Hepatocyte (in vitro differentiated cells): ENCODE data around the gene HMG20A. TPM values are rescaled to one million over a fixed set of nuclear protein-coding genes. Genes with fewer than 3 reads are reported as not detected.

ENCODE experiments used
- DNase-seq: peaks from one replicate; pipeline ENCODE4 v3.0.0-alpha.2; 2016; ENCODE audit warnings: low spot score
- H2AFZ ChIP-seq: fragments of 200-600 bp; sonication (generic); 2 replicates; pipeline ENCODE4 v1.6.0; 2016; ENCODE audit warnings: antibody characterized with exemption, mild to moderate bottlenecking
- H3K27ac ChIP-seq: fragments of 200-600 bp; sonication (generic); 2 replicates; pipeline ENCODE4 v1.5.1; 2016; ENCODE audit warnings: mild to moderate bottlenecking
- H3K27me3 ChIP-seq: fragments of 200-600 bp; sonication (generic); 2 replicates; pipeline ENCODE4 v1.6.1; 2016
- H3K36me3 ChIP-seq: fragments of 200-600 bp; sonication (generic); replicated peaks from 2 replicates; pipeline ENCODE4 v1.5.1; 2016; ENCODE audit warnings: low read depth; ENCODE audit not compliant: insufficient read depth
- H3K4me1 ChIP-seq: fragments of 200-600 bp; sonication (generic); 2 replicates; pipeline ENCODE4 v1.5.1; 2016; ENCODE audit warnings: mild to moderate bottlenecking, moderate library complexity; ENCODE audit not compliant: insufficient read depth
- H3K4me2 ChIP-seq: fragments of 200-600 bp; sonication (generic); 2 replicates; pipeline ENCODE4 v1.6.0; 2016
- H3K4me3 ChIP-seq: fragments of 200-600 bp; sonication (generic); 2 replicates; pipeline ENCODE4 v1.5.1; 2016; ENCODE audit warnings: mild to moderate bottlenecking
- H3K79me2 ChIP-seq: fragments of 200-600 bp; sonication (generic); 2 replicates; pipeline ENCODE4 v1.6.0; 2017; ENCODE audit warnings: mild to moderate bottlenecking
- H3K9me2 ChIP-seq: fragments of 200-600 bp; sonication (generic); replicated peaks from 2 replicates; pipeline ENCODE4 v1.6.0; 2017; ENCODE audit warnings: mild to moderate bottlenecking; ENCODE audit not compliant: insufficient read depth
- H3K9me3 ChIP-seq: fragments of 200-600 bp; sonication (generic); 2 replicates; pipeline ENCODE4 v1.5.1; 2016; ENCODE audit warnings: low read depth, mild to moderate bottlenecking
- H4K20me1 ChIP-seq: fragments of 200-600 bp; sonication (generic); 2 replicates; pipeline ENCODE4 v1.6.0; 2016; ENCODE audit warnings: mild to moderate bottlenecking; ENCODE audit not compliant: insufficient read depth, poor library complexity, severe bottlenecking
- EZH2 ChIP-seq: fragments of 200-600 bp; sonication (generic); IDR thresholded peaks from 2 replicates; pipeline ENCODE4 v1.6.1; 2016; ENCODE audit warnings: antibody characterized with exemption, mild to moderate bottlenecking, borderline replicate concordance
- EZH2phosphoT487 ChIP-seq: fragments of 200-600 bp; sonication (generic); IDR thresholded peaks from one replicate; pipeline ENCODE4 v1.6.1; 2018; ENCODE audit warnings: antibody characterized with exemption, mild to moderate bottlenecking, low read depth, moderate library complexity; ENCODE audit not compliant: unreplicated experiment, severe bottlenecking
- WGBS: methylation state at CpG from one replicate; pipeline ENCODE4 v1.1.6; 2016; ENCODE audit warnings: low lambda C conversion rate; ENCODE audit errors: missing lambda C conversion rate; 5-methylcytosine and 5-hydroxymethylcytosine counted together
- polyA plus RNA-seq: library from polyadenylated mRNA; unstranded; fragments of >200 nt; fragmentation: Nextera tagmentation; extraction: Ambion mirVana; gene quantifications from 2 replicates; pipeline ENCODE4 v1.2.1, GENCODE V29; 2016
- total RNA-seq: library from RNA; depleted of rRNA; stranded (reverse); fragments of >200 nt; gene quantifications from 2 replicates; pipeline ENCODE4 v1.2.3, GENCODE V29; 2014
- TF ChIP-seq, protein P1 (sequence below): fragments of 200-600 bp; sonication (generic); IDR thresholded peaks from 2 replicates; pipeline ENCODE4 v1.5.1; 2016; ENCODE audit warnings: antibody characterized with exemption, mild to moderate bottlenecking; ENCODE audit not compliant: poor library complexity

Gene HMG20A
- total and polyA plus RNA-seq, 2 experiments from 2014 or later = 20.3 to 35.0 TPM

GRCh38 chr15:77474310-77474988 lies 53.8 kb downstream of the HMG20A start:
- no peaks in the 10 kb centered on the region for H3K79me2 ChIP-seq
- H3K4me3 ChIP-seq = no peak overlapping the region
- no peak for DNase-seq
- H2AFZ ChIP-seq = no peak overlapping the region
- TF ChIP-seq EZH2 (no peak), EZH2phosphoT487 (no peak)
- TF ChIP-seq, protein P1, sequence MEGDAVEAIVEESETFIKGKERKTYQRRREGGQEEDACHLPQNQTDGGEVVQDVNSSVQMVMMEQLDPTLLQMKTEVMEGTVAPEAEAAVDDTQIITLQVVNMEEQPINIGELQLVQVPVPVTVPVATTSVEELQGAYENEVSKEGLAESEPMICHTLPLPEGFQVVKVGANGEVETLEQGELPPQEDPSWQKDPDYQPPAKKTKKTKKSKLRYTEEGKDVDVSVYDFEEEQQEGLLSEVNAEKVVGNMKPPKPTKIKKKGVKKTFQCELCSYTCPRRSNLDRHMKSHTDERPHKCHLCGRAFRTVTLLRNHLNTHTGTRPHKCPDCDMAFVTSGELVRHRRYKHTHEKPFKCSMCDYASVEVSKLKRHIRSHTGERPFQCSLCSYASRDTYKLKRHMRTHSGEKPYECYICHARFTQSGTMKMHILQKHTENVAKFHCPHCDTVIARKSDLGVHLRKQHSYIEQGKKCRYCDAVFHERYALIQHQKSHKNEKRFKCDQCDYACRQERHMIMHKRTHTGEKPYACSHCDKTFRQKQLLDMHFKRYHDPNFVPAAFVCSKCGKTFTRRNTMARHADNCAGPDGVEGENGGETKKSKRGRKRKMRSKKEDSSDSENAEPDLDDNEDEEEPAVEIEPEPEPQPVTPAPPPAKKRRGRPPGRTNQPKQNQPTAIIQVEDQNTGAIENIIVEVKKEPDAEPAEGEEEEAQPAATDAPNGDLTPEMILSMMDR = no peak
- no peak overlapping the region for H3K4me2 ChIP-seq
- H3K27ac ChIP-seq = no peak overlapping the region
- H3K36me3 ChIP-seq = no peaks in the 10 kb centered on the region
- no peaks in the 10 kb centered on the region for H4K20me1 ChIP-seq
- H3K9me3 ChIP-seq = no peaks in the 10 kb centered on the region
- H3K9me2 ChIP-seq = no peaks in the 10 kb centered on the region
- no peaks in the 10 kb centered on the region for H3K27me3 ChIP-seq
- H3K4me1 ChIP-seq = no peaks in the 10 kb centered on the region
- 84% methylated on average over 3 of the region's 3 CpGs for WGBS

GRCh38 chr15:77475001-77475400 lies 54.3 kb downstream of the HMG20A start:
- H3K27ac ChIP-seq = no peak overlapping the region
- TF ChIP-seq EZH2phosphoT487 (no peak), EZH2 (no peak)
- TF ChIP-seq, protein P1 = no peak
- 74% methylated on average over 2 of the region's 2 CpGs for WGBS

DNA sequence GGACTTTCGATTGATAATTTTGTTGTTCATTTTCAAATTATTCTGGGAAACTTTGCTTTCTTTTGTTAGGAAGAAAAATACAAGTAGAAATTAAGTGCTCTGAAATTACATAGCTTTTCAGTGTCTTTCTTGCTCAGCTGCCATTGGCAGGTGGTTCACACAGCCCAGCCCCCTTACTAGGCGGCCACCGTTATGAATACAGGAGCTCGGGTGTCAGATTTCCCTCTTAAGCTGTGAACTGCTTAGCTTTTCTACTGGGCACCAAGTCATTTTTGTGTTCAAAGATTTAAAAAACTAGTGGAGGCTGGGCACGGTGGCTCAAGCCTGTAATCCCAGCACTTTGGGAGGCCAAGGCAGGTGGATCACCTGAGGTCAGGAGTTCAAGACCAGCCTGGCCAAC lies 55.2 kb downstream of the HMG20A start:
- TF ChIP-seq, protein P1 = no peak
- TF ChIP-seq EZH2phosphoT487 (no peak), EZH2 (no peak)
- 76% methylated on average over 5 of the region's 5 CpGs for WGBS
- Histone ChIP-seq H4K20me1 (no peaks in the 10 kb centered on the region), H3K79me2 (no peaks in the 10 kb centered on the region), H3K27me3 (no peaks in the 10 kb centered on the region), H3K36me3 (no peaks in the 10 kb centered on the region), H3K4me3 (no peak overlapping the region), H3K4me1 (no peaks in the 10 kb centered on the region), H3K4me2 (no peak overlapping the region), H2AFZ (no peak overlapping the region), H3K27ac (no peak overlapping the region), H3K9me3 (no peaks in the 10 kb centered on the region), H3K9me2 (no peaks in the 10 kb centered on the region)
- no peak for DNase-seq

More at GRCh38 chr15:77475001-77475400, 54.3 kb downstream of the HMG20A start:
- Histone ChIP-seq H3K27me3 (no peaks in the 10 kb centered on the region), H3K4me2 (no peak overlapping the region), H3K36me3 (no peaks in the 10 kb centered on the region), H3K4me3 (no peak overlapping the region), H3K9me3 (no peaks in the 10 kb centered on the region), H3K79me2 (no peaks in the 10 kb centered on the region), H4K20me1 (no peaks in the 10 kb centered on the region), H2AFZ (no peak overlapping the region), H3K9me2 (no peaks in the 10 kb centered on the region), H3K4me1 (no peaks in the 10 kb centered on the region)
- no peak for DNase-seq
